ENCODE data around the gene SHC1. TPM values are rescaled to one million over a fixed set of nuclear protein-coding genes. Genes with fewer than 3 reads are reported as not detected.

The SHC1 gene, protein sequence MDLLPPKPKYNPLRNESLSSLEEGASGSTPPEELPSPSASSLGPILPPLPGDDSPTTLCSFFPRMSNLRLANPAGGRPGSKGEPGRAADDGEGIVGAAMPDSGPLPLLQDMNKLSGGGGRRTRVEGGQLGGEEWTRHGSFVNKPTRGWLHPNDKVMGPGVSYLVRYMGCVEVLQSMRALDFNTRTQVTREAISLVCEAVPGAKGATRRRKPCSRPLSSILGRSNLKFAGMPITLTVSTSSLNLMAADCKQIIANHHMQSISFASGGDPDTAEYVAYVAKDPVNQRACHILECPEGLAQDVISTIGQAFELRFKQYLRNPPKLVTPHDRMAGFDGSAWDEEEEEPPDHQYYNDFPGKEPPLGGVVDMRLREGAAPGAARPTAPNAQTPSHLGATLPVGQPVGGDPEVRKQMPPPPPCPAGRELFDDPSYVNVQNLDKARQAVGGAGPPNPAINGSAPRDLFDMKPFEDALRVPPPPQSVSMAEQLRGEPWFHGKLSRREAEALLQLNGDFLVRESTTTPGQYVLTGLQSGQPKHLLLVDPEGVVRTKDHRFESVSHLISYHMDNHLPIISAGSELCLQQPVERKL
- total RNA-seq (2014; rRNA removed) (106 and 107 TPM in 2 replicates), Bru-seq, nascent RNA (percentile 91 among the genes with signal in this experiment), BruChase-seq, experiment 1, labeled RNA remaining after a 6-hour chase (percentile 96 among the genes with signal in this experiment), BruChase-seq, experiment 2, labeled RNA remaining after a 2-hour chase (percentile 94 among the genes with signal in this experiment)
- long read RNA-seq, transcript SHC1-202 (12 exons, 3,472 nt), result minor isoform, 5 of 148 reads
- long read RNA-seq, transcript SHC1-204 (13 exons, 3,059 nt), result minor isoform, 26 of 148 reads
- long read RNA-seq, transcript SHC1-205 (13 exons, 3,062 nt), result major isoform, 37 of 148 reads
- long read RNA-seq, transcript SHC1-210 (12 exons, 3,481 nt), result minor isoform, 10 of 148 reads
- long read RNA-seq, partial matches to known transcripts, result 48 of 148 reads
- long read RNA-seq, other reads (novel, unspliced or antisense), result 22 of 148 reads

DNA sequence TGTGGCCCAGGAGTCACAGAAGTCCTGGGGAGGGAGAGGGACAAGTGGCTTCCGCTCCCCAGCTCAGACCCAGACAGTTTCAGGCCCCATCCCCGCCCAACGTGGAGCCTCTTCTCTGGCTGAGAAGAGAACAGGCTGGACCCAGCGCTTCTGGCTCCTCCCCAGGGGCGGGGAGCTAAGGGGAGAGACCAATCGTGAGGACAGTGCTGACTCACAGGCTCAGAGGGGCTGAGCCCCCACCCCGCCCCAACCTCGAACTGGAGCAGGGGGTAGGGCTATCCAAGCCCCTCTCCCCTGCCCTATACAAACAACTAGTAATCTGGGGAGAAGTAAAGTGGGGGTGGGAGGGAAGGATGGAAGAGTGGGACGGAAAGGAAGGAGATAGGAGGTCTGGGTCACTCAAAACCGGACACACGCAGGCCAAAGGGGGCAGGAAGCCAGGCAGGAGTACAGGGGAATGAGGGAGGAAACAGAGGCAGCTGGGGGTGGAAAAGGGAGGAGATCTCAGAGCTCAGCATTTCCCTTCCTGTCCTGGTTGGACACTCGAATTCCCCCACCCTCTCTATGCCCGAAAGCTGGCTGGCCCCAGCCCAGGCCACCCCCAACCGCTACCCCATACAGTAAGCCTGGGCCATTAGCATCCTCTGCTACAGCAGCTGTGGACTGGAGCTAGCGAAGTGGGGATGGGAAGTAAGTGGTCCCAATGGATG is at the start of gene SHC1:
SHC1 (minus strand) TSS at position 117 of the 710 bp plus-strand sequence. CDS start 221 bp downstream, outside the sequence.
- ATAC-seq (peak; percentile 18; the same call in 1 of the 2 replicates), DNase-seq (peak; percentile 81)
- TF ChIP-seq, protein P1, sequence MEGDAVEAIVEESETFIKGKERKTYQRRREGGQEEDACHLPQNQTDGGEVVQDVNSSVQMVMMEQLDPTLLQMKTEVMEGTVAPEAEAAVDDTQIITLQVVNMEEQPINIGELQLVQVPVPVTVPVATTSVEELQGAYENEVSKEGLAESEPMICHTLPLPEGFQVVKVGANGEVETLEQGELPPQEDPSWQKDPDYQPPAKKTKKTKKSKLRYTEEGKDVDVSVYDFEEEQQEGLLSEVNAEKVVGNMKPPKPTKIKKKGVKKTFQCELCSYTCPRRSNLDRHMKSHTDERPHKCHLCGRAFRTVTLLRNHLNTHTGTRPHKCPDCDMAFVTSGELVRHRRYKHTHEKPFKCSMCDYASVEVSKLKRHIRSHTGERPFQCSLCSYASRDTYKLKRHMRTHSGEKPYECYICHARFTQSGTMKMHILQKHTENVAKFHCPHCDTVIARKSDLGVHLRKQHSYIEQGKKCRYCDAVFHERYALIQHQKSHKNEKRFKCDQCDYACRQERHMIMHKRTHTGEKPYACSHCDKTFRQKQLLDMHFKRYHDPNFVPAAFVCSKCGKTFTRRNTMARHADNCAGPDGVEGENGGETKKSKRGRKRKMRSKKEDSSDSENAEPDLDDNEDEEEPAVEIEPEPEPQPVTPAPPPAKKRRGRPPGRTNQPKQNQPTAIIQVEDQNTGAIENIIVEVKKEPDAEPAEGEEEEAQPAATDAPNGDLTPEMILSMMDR (conservative IDR thresholded peaks at IDR 0.05; ENCODE audit: low read depth, low read length), result no peak
- no peak for TF ChIP-seq EZH2phosphoT487 (IDR thresholded peaks at IDR 0.05; ENCODE audit: borderline replicate concordance, low read length)
- TF ChIP-seq EZH2 (IDR thresholded peaks at IDR 0.05; ENCODE audit: low read length, unreplicated experiment), result no peak
- peaks cover 9% of the 10 kb centered on the region for H3F3A ChIP-seq (ENCODE audit: low read length, unreplicated experiment)
- H4K20me1 ChIP-seq (ENCODE audit: low read length), result no peaks in the 10 kb centered on the region
- CTCF ChIA-PET, result interaction anchor here (0.7 to 0.9 kb wide), 2 partner anchors 29 to 47 kb away, joined by 3 to 4 read pairs; no protein-coding TSS in a partner anchor
- peak within 1 kb of the TSS; percentile 88 for H3K4me2 ChIP-seq (ENCODE audit: low read length)
- no TSS peak for BruUV-seq (replicated peaks)
- H3K4me3 ChIP-seq (ENCODE audit: low read length), result peak within 1 kb of the TSS; percentile 35; the same call in 1 of the 2 replicates
- H3K9me2 ChIP-seq (replicated peaks; ENCODE audit: low read length), result no peaks in the 10 kb centered on the region
- peaks cover 22% of the 10 kb centered on the region for H3K36me3 ChIP-seq (ENCODE audit: low read depth, low read length)
- peaks cover 45% of the 10 kb centered on the region for H3K79me2 ChIP-seq (ENCODE audit: low read length)
- no peak within 1 kb of the TSS for H2AFZ ChIP-seq (ENCODE audit: low read length)
- POLR2A ChIA-PET (ENCODE audit: unreplicated experiment), result interaction anchor here (0.5 to 0.9 kb wide), 4 partner anchors 15 to 1158 kb away, joined by 3 to 4 read pairs (median 3); partner anchors contain the start of gene PBXIP1
- no peaks in the 10 kb centered on the region for H3K27me3 ChIP-seq (ENCODE audit: low read length)
- H3K9me3 ChIP-seq (ENCODE audit: low read length), result no peaks in the 10 kb centered on the region
- intact Hi-C loops (cut with micrococcal nuclease), result loop anchor here (5.0 kb wide), 2 partner anchors 92 to 167 kb away; partner anchors contain the start of genes EFNA4 and SLC50A1
- peak within 1 kb of the TSS; percentile 89 for H3K9ac ChIP-seq (ENCODE audit: low read length)
- H3K4me1 ChIP-seq (ENCODE audit: insufficient read depth, low read length), result peaks cover 37% of the 10 kb centered on the region
- H3K27ac ChIP-seq (ENCODE audit: low read length), result peak within 1 kb of the TSS; percentile 96

DNA sequence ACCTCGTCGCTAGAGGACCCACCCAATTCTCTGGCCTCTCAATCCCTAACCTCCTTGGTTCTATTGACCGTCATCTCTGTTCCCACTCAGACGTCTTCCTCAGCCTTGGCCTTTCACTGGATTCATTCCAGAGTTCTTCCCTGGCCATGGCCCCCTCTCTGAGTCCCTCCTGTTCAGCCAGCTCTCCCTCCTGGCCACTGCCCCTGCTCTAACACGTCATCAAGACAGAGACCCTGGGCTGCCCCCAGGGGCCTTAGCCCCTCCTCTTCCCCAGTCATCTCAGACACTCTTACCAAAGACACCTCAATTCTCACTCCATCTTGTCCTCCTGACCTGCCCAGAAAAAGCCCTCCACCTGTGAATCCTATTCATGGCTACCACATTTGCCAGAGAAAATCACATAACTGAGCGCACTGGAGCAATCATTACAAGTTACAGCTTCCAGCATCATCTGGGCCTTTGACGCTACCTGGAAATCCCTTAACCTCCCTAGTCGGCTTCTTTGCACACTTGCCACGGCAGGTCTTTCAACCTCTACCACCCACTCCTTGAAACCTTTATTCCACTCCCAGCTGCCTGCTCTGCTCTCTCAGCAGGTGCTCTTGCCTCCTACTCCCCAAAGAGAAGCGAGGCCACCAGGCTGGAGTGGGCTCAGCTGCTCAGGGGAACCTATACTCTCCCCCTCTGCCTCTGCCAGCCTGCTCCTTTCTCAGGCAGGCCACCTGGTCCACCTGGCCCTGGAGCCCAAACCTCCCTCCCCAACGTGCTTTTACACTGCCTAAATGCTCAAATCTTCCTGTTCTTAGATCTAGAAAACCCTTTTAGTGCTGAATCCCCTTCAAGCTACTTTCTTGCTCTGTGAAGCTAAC is 49.1 kb upstream of the SHC1 start:
- Histone ChIP-seq H2AFZ (ENCODE audit: low read length) (no peak overlapping the region), H3K36me3 (ENCODE audit: low read depth, low read length) (peaks cover 18% of the 10 kb centered on the region), H3K27me3 (ENCODE audit: low read length) (no peaks in the 10 kb centered on the region), H3K9me3 (ENCODE audit: low read length) (no peaks in the 10 kb centered on the region), H3K79me2 (ENCODE audit: low read length) (no peaks in the 10 kb centered on the region), H4K20me1 (ENCODE audit: low read length) (no peaks in the 10 kb centered on the region), H3K9ac (ENCODE audit: low read length) (no peak overlapping the region), H3K27ac (ENCODE audit: low read length) (no peak overlapping the region), H3K4me3 (ENCODE audit: low read length) (no peak overlapping the region), H3F3A (ENCODE audit: low read length, unreplicated experiment) (no peaks in the 10 kb centered on the region), H3K4me1 (ENCODE audit: insufficient read depth, low read length) (peaks cover 21% of the 10 kb centered on the region), H3K9me2 (replicated peaks; ENCODE audit: low read length) (no peaks in the 10 kb centered on the region), H3K4me2 (ENCODE audit: low read length) (no peak overlapping the region)
- CTCF ChIA-PET, result interaction anchor here (0.6 kb wide), 2 partner anchors 35 to 55 kb away, joined by 3 to 8 read pairs; no protein-coding TSS in a partner anchor
- intact Hi-C loops (cut with micrococcal nuclease), result loop anchor here (5.0 kb wide), 1 partner anchor 33 kb away; the partner anchor contains the start of gene ADAM15
- BruUV-seq (replicated peaks), result no TSS peak
- ATAC-seq, result no peak
- no peak for DNase-seq
- POLR2A ChIA-PET (ENCODE audit: unreplicated experiment), result interaction anchor here (0.5 to 0.7 kb wide), 3 partner anchors 17 to 1096 kb away, joined by 3 to 8 read pairs (median 6); partner anchors contain the start of genes ADAM15 and ZBTB7B
- no peak for TF ChIP-seq EZH2phosphoT487 (IDR thresholded peaks at IDR 0.05; ENCODE audit: borderline replicate concordance, low read length)
- TF ChIP-seq, protein P1 (conservative IDR thresholded peaks at IDR 0.05; ENCODE audit: low read depth, low read length), result no peak
- no peak for TF ChIP-seq EZH2 (IDR thresholded peaks at IDR 0.05; ENCODE audit: low read length, unreplicated experiment)
